ENCODE measurements around the gene METTL1. TPM values are rescaled to one million over a fixed set of nuclear protein-coding genes. Genes with fewer than 3 reads are reported as not detected.

The METTL1 gene
- total RNA-seq: 2.0 and 3.2 TPM in 2 replicates

GRCh38 chr12:57771873-57772428 is at the start of gene METTL1:
TSS of gene METTL1 (minus strand) at chr12:57772105. CDS start at chr12:57772083, 22 bp downstream.

GRCh38 chr12:57782608-57783465 is 10.9 kb upstream of the METTL1 start, which contains the start of gene TSFM:
TSS of gene TSFM (plus strand) at chr12:57782787. CDS start at chr12:57782802, 15 bp downstream.

GRCh38 chr12:57772429-57773322 is 771 bp upstream of the METTL1 start, which contains the start of gene EEF1AKMT3:
TSS of gene EEF1AKMT3 (plus strand) at chr12:57772614. CDS start at chr12:57772725, 111 bp downstream.

GRCh38 chr12:57766464-57767304 is 5.2 kb downstream of the METTL1 start, which contains the start of gene CYP27B1:
TSS of gene CYP27B1 (minus strand) at chr12:57767078. CDS start at chr12:57767041, 37 bp downstream.

GRCh38 chr12:57754411-57755193 is 17.3 kb downstream of the METTL1 start, which contains the start of gene MARCHF9:
TSS of gene MARCHF9 (plus strand) at chr12:57755103. CDS start at chr12:57755529, 426 bp downstream.

GRCh38 chr12:57751788-57752667 is 19.9 kb downstream of the METTL1 start, which contains the start of gene CDK4:
TSS of gene CDK4 (minus strand) at chr12:57752310. CDS start at chr12:57751717, 593 bp downstream.

GRCh38 chr12:57744777-57745484 is 27.0 kb downstream of the METTL1 start, which contains the start of gene TSPAN31:
TSS of gene TSPAN31 (plus strand) at chr12:57745039. CDS start at chr12:57745155, 116 bp downstream.

GRCh38 chr12:57738661-57739237 is 33.2 kb downstream of the METTL1 start, which contains the start of gene AGAP2:
TSS of gene AGAP2 (minus strand) at chr12:57738742. CDS start at chr12:57738246, 496 bp downstream.

Other genes starting within 250 kb of the METTL1 start
- 4.9 and 7.3 TPM in 2 replicates for gene MBD6, start 249.3 kb downstream of the METTL1 start, total RNA-seq
- gene DCTN2, start 224.9 kb downstream of the METTL1 start, total RNA-seq: 82.6 and 85.5 TPM in 2 replicates
- gene KIF5A, start 222.1 kb downstream of the METTL1 start, total RNA-seq: under 0.01 TPM in 1 of 2 replicates, not detected in the other
- 12.0 and 15.1 TPM in 2 replicates for gene PIP4K2C, start 180.9 kb downstream of the METTL1 start, total RNA-seq
- gene DTX3, start 167.3 kb downstream of the METTL1 start, total RNA-seq: 1.5 and 2.5 TPM in 2 replicates
- 0.86 and 1.1 TPM in 2 replicates for gene ARHGEF25, start 160.7 kb downstream of the METTL1 start, total RNA-seq
- gene B4GALNT1, start 138.9 kb downstream of the METTL1 start, total RNA-seq: under 0.01 TPM in 1 of 2 replicates, not detected in the other
- gene OS9, start 78.0 kb downstream of the METTL1 start, total RNA-seq: 266 and 284 TPM in 2 replicates
- 0.22 and 0.26 TPM in 2 replicates for gene AGAP2, start 33.4 kb downstream of the METTL1 start, total RNA-seq
- 62.3 and 67.3 TPM in 2 replicates for gene TSPAN31, start 27.1 kb downstream of the METTL1 start, total RNA-seq
- gene CDK4, start 19.8 kb downstream of the METTL1 start, total RNA-seq: 101 and 131 TPM in 2 replicates
- 3.7 and 3.8 TPM in 2 replicates for gene MARCHF9, start 17.0 kb downstream of the METTL1 start, total RNA-seq
- 0.11 and 0.26 TPM in 2 replicates for gene CYP27B1, start 5.0 kb downstream of the METTL1 start, total RNA-seq
- gene EEF1AKMT3, start 509 bp upstream of the METTL1 start, total RNA-seq: 4.1 and 6.9 TPM in 2 replicates
- 16.4 and 21.3 TPM in 2 replicates for gene TSFM, start 10.7 kb upstream of the METTL1 start, total RNA-seq
- 0.76 and 1.5 TPM in 2 replicates for gene AVIL, start 46.6 kb upstream of the METTL1 start, total RNA-seq
- 74.0 and 76.9 TPM in 2 replicates for gene CTDSP2, start 74.6 kb upstream of the METTL1 start, total RNA-seq
- gene ATP23, start 169.5 kb upstream of the METTL1 start, total RNA-seq: 6.7 and 12.2 TPM in 2 replicates

Measured in dermis lymphatic vessel endothelial cell (primary cell).